Endodermal cell (in vitro differentiated cells): ENCODE measurements around the gene CLSTN2. TPM values are rescaled to one million over a fixed set of nuclear protein-coding genes. Genes with fewer than 3 reads are reported as not detected.

ENCODE experiments used
- DNase-seq: peaks from one replicate; pipeline ENCODE4 v3.0.0-alpha.2; 2017
- H3K27ac ChIP-seq: 2 replicates; pipeline ENCODE4 v1.5.1; 2013; ENCODE audit warnings: mild to moderate bottlenecking, low read depth, low read length, moderate library complexity
- H3K27me3 ChIP-seq: 2 replicates; pipeline ENCODE4 v1.6.1; 2013; ENCODE audit warnings: mild to moderate bottlenecking, low read length, moderate library complexity; ENCODE audit not compliant: insufficient read depth, control insufficient read depth, poor library complexity, severe bottlenecking
- H3K36me3 ChIP-seq: 2 replicates; pipeline ENCODE4 v1.7.0; 2013; ENCODE audit warnings: mild to moderate bottlenecking, low read length, moderate library complexity; ENCODE audit not compliant: control insufficient read depth, insufficient read depth
- H3K4me1 ChIP-seq: one replicate; pipeline ENCODE4 v1.7.0; 2013; ENCODE audit warnings: low read length; ENCODE audit not compliant: control insufficient read depth, insufficient read depth
- H3K4me3 ChIP-seq: 2 replicates; pipeline ENCODE4 v1.5.1; 2013; ENCODE audit warnings: mild to moderate bottlenecking, low read length, moderate library complexity
- H3K9ac ChIP-seq: 2 replicates; pipeline ENCODE4 v1.6.1; 2013; ENCODE audit warnings: mild to moderate bottlenecking, low read length, moderate library complexity; ENCODE audit not compliant: poor library complexity, severe bottlenecking; ENCODE audit errors: extremely low read depth
- H3K9me3 ChIP-seq: 2 replicates; pipeline ENCODE4 v1.6.1; 2013; ENCODE audit warnings: mild to moderate bottlenecking, low read length, moderate library complexity; ENCODE audit not compliant: control insufficient read depth
- H3K27ac Mint-ChIP-seq: 2 replicates; pipeline ENCODE4 v1.8.0; 2020; ENCODE audit warnings: mixed read lengths
- H3K27me3 Mint-ChIP-seq: 2 replicates; pipeline ENCODE4 v1.8.0; 2021; ENCODE audit warnings: mild to moderate bottlenecking, mixed read lengths; ENCODE audit not compliant: insufficient read depth
- H3K36me3 Mint-ChIP-seq: 2 replicates; pipeline ENCODE4 v1.8.0; 2020; ENCODE audit warnings: low read depth, mixed read lengths
- H3K4me1 Mint-ChIP-seq: 2 replicates; pipeline ENCODE4 v1.8.0; 2020; ENCODE audit warnings: mixed read lengths
- H3K4me3 Mint-ChIP-seq: 2 replicates; pipeline ENCODE4 v1.8.0; 2020; ENCODE audit warnings: mild to moderate bottlenecking, moderate library complexity, mixed read lengths
- H3K9me3 Mint-ChIP-seq: 2 replicates; pipeline ENCODE4 v1.8.0; 2020; ENCODE audit warnings: mild to moderate bottlenecking, mixed read lengths
- WGBS, 2 experiments: methylation state at CpG; one replicate each; pipeline versions ENCODE4 v1.1.5 to v1.1.7; 2013; ENCODE audit warnings: missing lambda C conversion rate in 2 of 2, mixed read lengths in 1 of 2; ENCODE audit not compliant: insufficient coverage in 1 of 2, insufficient read length in 1 of 2; 5-methylcytosine and 5-hydroxymethylcytosine counted together
- total RNA-seq, 2 donors: library from RNA; stranded (reverse); fragmentation: NEBNext Ultra II Directional in 1 of 2; extraction: Animal tissue kit (Norgen Biotek cat#: 25700) in 1 of 2; gene quantifications; 2 replicates in 1 of 2; 3 replicates in 1 of 2; pipeline ENCODE4 v1.2.1, GENCODE V29; 2021
- TF ChIP-seq, protein P1 (sequence below): fragments of 200-600 bp; sonication (generic); conservative IDR thresholded peaks from 2 replicates; pipeline ENCODE4 v1.5.0; 2021; ENCODE audit warnings: antibody characterized with exemption, mild to moderate bottlenecking

Gene CLSTN2
- total RNA-seq, 2 donors from 2014 or later = 0.13 to 0.42 TPM

- peak; percentile 73 for DNase-seq
- peaks cover 85% of the 10 kb centered on the region for H3K27me3 Mint-ChIP-seq
- no peaks in the 10 kb centered on the region for H3K36me3 Mint-ChIP-seq
- no peaks in the 10 kb centered on the region for H3K9me3 Mint-ChIP-seq
- H3K36me3 ChIP-seq = no peaks in the 10 kb centered on the region
- peak overlapping the region; percentile 56 for H3K4me3 Mint-ChIP-seq
- no peak overlapping the region for H3K9ac ChIP-seq
- TF ChIP-seq, protein P1, sequence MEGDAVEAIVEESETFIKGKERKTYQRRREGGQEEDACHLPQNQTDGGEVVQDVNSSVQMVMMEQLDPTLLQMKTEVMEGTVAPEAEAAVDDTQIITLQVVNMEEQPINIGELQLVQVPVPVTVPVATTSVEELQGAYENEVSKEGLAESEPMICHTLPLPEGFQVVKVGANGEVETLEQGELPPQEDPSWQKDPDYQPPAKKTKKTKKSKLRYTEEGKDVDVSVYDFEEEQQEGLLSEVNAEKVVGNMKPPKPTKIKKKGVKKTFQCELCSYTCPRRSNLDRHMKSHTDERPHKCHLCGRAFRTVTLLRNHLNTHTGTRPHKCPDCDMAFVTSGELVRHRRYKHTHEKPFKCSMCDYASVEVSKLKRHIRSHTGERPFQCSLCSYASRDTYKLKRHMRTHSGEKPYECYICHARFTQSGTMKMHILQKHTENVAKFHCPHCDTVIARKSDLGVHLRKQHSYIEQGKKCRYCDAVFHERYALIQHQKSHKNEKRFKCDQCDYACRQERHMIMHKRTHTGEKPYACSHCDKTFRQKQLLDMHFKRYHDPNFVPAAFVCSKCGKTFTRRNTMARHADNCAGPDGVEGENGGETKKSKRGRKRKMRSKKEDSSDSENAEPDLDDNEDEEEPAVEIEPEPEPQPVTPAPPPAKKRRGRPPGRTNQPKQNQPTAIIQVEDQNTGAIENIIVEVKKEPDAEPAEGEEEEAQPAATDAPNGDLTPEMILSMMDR = no peak
- H3K4me3 ChIP-seq = peak overlapping the region; percentile 80
- H3K27ac ChIP-seq = no peak overlapping the region
- H3K4me1 ChIP-seq = no peaks in the 10 kb centered on the region
- 2 to 5% methylated on average over 25 to 42 of the region's 42 CpGs for WGBS, 2 experiments
- no peak overlapping the region for H3K27ac Mint-ChIP-seq
- peaks cover 57% of the 10 kb centered on the region for H3K27me3 ChIP-seq
- no peaks in the 10 kb centered on the region for H3K9me3 ChIP-seq
- H3K4me1 Mint-ChIP-seq = peaks cover 11% of the 10 kb centered on the region
Observed at GRCh38 chr3:139935866-139936817, 1.2 kb downstream of the CLSTN2 start.

- TF ChIP-seq, protein P1 = peak; percentile 88
- Mint-ChIP-seq H3K27ac (no peak overlapping the region), H3K36me3 (no peaks in the 10 kb centered on the region), H3K4me3 (no peak overlapping the region), H3K9me3 (no peaks in the 10 kb centered on the region), H3K27me3 (peaks cover 91% of the 10 kb centered on the region), H3K4me1 (peaks cover 11% of the 10 kb centered on the region)
- DNase-seq = peak; percentile 74
- Histone ChIP-seq H3K27ac (no peak overlapping the region), H3K9me3 (no peaks in the 10 kb centered on the region), H3K4me1 (no peaks in the 10 kb centered on the region), H3K27me3 (peaks cover 71% of the 10 kb centered on the region), H3K36me3 (no peaks in the 10 kb centered on the region), H3K4me3 (no peak overlapping the region), H3K9ac (no peak overlapping the region)
- 21 to 23% methylated on average over 4 to 8 of the region's 8 CpGs for WGBS, 2 experiments
Observed at GRCh38 chr3:139937674-139938279, 2.8 kb downstream of the CLSTN2 start.

DNA sequence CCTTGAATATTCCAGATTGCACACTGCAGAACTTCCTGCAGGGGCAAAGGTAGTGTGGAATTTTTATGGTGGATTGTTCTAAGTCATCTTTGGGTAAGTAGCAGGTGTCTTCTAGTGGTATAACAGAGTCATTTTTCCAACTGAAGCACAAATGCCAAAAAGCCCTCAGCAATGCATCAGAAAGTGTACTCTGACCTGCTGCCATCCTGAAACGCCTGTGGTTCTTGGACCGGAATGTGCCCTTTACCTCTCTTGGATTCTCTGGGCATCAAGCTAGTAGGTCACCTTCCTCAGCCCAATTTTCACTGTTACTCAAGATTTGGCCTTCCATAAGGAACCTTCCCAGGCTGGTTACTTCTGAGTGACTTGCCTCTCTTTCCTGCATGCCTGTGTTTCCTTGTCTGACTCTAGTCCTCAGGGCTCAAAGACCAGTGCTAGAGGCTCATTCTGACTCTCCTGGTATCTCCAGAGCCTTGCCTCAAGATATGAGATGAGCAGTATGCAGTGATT lies 4.8 kb downstream of the CLSTN2 start:
- H3K4me1 ChIP-seq = no peaks in the 10 kb centered on the region
- peaks cover 82% of the 10 kb centered on the region for H3K27me3 Mint-ChIP-seq
- WGBS, 2 experiments = 87 to 90% methylated on average over 2 of the region's 2 CpGs
- peaks cover 11% of the 10 kb centered on the region for H3K4me1 Mint-ChIP-seq
- H3K27ac Mint-ChIP-seq = no peak overlapping the region
- H3K4me3 ChIP-seq = no peak overlapping the region
- H3K27ac ChIP-seq = no peak overlapping the region
- no peaks in the 10 kb centered on the region for H3K9me3 ChIP-seq
- TF ChIP-seq, protein P1 = no peak
- peaks cover 62% of the 10 kb centered on the region for H3K27me3 ChIP-seq
- no peak overlapping the region for H3K9ac ChIP-seq
- no peaks in the 10 kb centered on the region for H3K9me3 Mint-ChIP-seq
- DNase-seq = no peak
- no peaks in the 10 kb centered on the region for H3K36me3 Mint-ChIP-seq
- H3K36me3 ChIP-seq = no peaks in the 10 kb centered on the region
- H3K4me3 Mint-ChIP-seq = no peak overlapping the region
